ENCODE data around the gene DHRS1.

Gene DHRS1

GRCh38 chr14:24310646-24311604, 11.3 kb upstream of the DHRS1 start, which contains the start of gene LTB4R:
Gene LTB4R (plus strand): TSS chr14:24311502. CDS start chr14:24315652, 4,150 bp downstream.
- peak; percentile 46 to 49 for DNase-seq (ENCODE audit: low read depth in 1 of 2, low spot score in 1 of 2)

GRCh38 chr14:24310265-24310645, 10.7 kb upstream of the DHRS1 start:
- no peak for DNase-seq (ENCODE audit: low read depth in 1 of 2, low spot score in 1 of 2)

- no peak for DNase-seq (ENCODE audit: low read depth in 1 of 2, low spot score in 1 of 2)
These were observed 10.1 kb upstream of the DHRS1 start, which contains the start of gene LTB4R2 for GRCh38 chr14:24309538-24310264. Gene LTB4R2 (plus strand): TSS chr14:24310140. CDS start chr14:24310665, 525 bp downstream.

- DNase-seq (ENCODE audit: low read depth in 1 of 2, low spot score in 1 of 2): no peak
These were observed 9.0 kb upstream of the DHRS1 start for GRCh38 chr14:24308342-24309124.

GRCh38 chr14:24307575-24308341, 8.2 kb upstream of the DHRS1 start, which contains the start of gene CIDEB:
Gene CIDEB (minus strand): TSS chr14:24307977. CDS start chr14:24307858, 119 bp downstream.
- no peak for DNase-seq (ENCODE audit: low read depth in 1 of 2, low spot score in 1 of 2)

GRCh38 chr14:24307156-24307574, 7.6 kb upstream of the DHRS1 start:
- DNase-seq (ENCODE audit: low read depth in 1 of 2, low spot score in 1 of 2): no peak

- DNase-seq (ENCODE audit: low read depth in 1 of 2, low spot score in 1 of 2): no peak
These were observed 4.4 kb upstream of the DHRS1 start for GRCh38 chr14:24304019-24304387.

- no peak for DNase-seq (ENCODE audit: low read depth in 1 of 2, low spot score in 1 of 2)
These were observed 873 bp upstream of the DHRS1 start for GRCh38 chr14:24300326-24300980.

- no peak for DNase-seq (ENCODE audit: low read depth in 1 of 2, low spot score in 1 of 2)
These were observed 707 bp downstream of the DHRS1 start for GRCh38 chr14:24298892-24299254.

GRCh38 chr14:24297190-24297964, 2.2 kb downstream of the DHRS1 start:
- no peak for DNase-seq (ENCODE audit: low read depth in 1 of 2, low spot score in 1 of 2)

GRCh38 chr14:24296341-24297157, 3.0 kb downstream of the DHRS1 start:
- DNase-seq (ENCODE audit: low read depth in 1 of 2, low spot score in 1 of 2): peak; percentile 46 to 48

GRCh38 chr14:24293525-24293924, 6.1 kb downstream of the DHRS1 start:
- no peak for DNase-seq (ENCODE audit: low read depth in 1 of 2, low spot score in 1 of 2)

GRCh38 chr14:24292118-24292807, 7.3 kb downstream of the DHRS1 start:
- DNase-seq (ENCODE audit: low read depth in 1 of 2, low spot score in 1 of 2): no peak

- DNase-seq (ENCODE audit: low read depth in 1 of 2, low spot score in 1 of 2): no peak
These were observed 8.0 kb downstream of the DHRS1 start for GRCh38 chr14:24291446-24292117.

- no peak for DNase-seq (ENCODE audit: low read depth in 1 of 2, low spot score in 1 of 2)
These were observed 8.8 kb downstream of the DHRS1 start for GRCh38 chr14:24290746-24291145.

GRCh38 chr14:24289649-24290280, 9.8 kb downstream of the DHRS1 start:
- no peak for DNase-seq (ENCODE audit: low read depth in 1 of 2, low spot score in 1 of 2)

GRCh38 chr14:24286996-24287395, 12.6 kb downstream of the DHRS1 start:
- no peak for DNase-seq (ENCODE audit: low read depth in 1 of 2, low spot score in 1 of 2)
